Measurements from ENCODE around the gene PPP3CB. TPM values are rescaled to one million over a fixed set of nuclear protein-coding genes. Genes with fewer than 3 reads are reported as not detected.

The PPP3CB gene
- total RNA-seq: 64.1 TPM
- long read RNA-seq, transcript PPP3CB-204 (14 exons, 3,149 nt): minor isoform, 14 of 61 reads
- long read RNA-seq, transcript PPP3CB-202 (14 exons, 3,501 nt): major isoform, 18 of 61 reads
- long read RNA-seq, partial matches to known transcripts: 16 of 61 reads
- long read RNA-seq, other reads (novel, unspliced or antisense): 13 of 61 reads

- intact Hi-C loops (cut with DNase I): no loop called here
- peak; percentile 93 for DNase-seq
- peak; percentile 88 for ATAC-seq (ENCODE audit: poor library complexity)
Measured at GRCh38 chr10:73495884-73496674, at the start of gene PPP3CB. PPP3CB (minus strand) TSS chr10:73496024; CDS start chr10:73495889, 135 bp downstream.

- DNase-seq: no peak
- ATAC-seq (ENCODE audit: poor library complexity): no peak
- intact Hi-C loops (cut with DNase I): no loop called here
Measured at GRCh38 chr10:73545357-73545756, 49.5 kb upstream of the PPP3CB start.

DNA sequence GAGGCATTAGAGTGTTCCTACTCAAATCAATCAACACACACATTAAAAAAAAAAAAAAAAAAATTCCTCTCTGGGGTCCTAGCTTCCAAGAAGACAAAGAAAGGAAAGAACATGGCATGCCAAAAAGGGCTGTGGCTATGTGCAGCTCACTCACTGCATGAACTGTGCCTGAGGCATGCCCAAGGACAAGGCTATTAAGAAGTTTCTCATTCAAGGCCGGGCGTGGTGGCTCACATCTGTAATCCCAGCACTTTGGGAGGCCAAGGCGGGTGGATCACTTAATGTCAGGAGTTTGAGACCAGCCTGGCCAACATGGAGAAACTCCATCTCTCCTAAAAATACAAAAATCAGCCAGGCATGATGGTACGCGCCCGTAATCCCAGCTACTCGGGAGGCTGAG lies 41.9 kb upstream of the PPP3CB start:
- ATAC-seq (ENCODE audit: poor library complexity): no peak

DNA sequence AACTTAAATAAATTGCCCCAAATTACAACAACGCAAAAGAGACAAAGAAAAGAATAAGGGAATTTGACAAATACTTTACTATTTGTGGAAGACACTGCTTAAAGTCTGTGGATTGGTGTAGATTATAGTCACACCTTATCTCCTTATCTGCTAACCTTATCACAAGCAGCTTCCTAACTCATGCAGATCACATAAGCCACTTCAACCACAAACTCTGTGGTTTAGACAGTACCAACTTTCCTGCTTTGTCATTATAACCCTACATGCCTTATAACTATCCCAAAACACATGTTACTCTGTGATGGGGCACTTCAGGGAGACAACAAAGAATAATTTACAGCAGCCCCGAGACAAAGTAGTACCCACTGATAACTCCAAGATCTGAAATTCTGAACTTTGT lies 41.5 kb upstream of the PPP3CB start:
- DNase-seq: no peak
- intact Hi-C loops (cut with DNase I): no loop called here
- ATAC-seq (ENCODE audit: poor library complexity): no peak

More for the DNA sequence above, 41.9 kb upstream of the PPP3CB start:
- intact Hi-C loops (cut with DNase I): no loop called here
- no peak for DNase-seq

GRCh38 chr10:73534857-73535256 lies 39.0 kb upstream of the PPP3CB start:
- intact Hi-C loops (cut with DNase I): no loop called here
- DNase-seq (no peak), ATAC-seq (ENCODE audit: poor library complexity) (no peak)

DNA sequence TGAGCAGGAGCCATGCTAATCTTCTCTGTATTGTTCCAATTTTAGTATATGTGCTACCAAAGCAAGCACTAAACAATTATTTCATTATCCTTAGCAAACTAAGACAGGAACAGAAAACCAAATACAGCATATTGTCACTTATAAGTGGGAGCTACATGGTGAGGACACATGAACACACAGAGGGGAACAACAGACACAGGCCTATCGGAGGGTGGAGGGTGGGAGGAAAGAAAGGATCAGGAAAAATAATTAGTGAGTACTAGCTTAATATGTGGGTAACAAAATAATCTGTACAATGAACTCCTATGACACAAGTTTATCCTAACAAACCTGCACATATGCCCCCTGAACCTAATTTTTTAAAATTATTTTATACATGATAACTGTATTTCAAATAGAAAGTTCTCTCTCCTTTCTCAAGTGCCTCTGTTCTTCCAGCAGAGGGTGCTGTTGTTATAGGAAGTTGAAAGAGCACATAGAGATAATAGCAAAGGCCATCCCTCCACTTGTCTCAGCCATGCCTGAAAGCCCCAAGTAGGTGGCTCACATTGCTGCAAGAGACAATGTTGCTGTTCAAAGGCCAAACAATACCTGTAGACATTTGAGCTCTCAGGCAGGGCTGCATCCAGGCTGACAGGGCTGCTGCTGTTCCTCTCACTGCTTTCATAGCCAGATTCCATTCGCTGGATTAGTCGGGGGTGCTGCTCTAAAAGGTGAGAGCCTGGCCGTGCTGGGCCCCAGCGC lies 33.4 kb upstream of the PPP3CB start:
- intact Hi-C loops (cut with DNase I): loop anchor here (2.0 kb wide), 1 partner anchor 114 kb away; no protein-coding TSS in a partner anchor
- DNase-seq (no peak), ATAC-seq (ENCODE audit: poor library complexity) (peak; percentile 93)

- ATAC-seq (ENCODE audit: poor library complexity): no peak
- no peak for DNase-seq
- intact Hi-C loops (cut with DNase I): no loop called here
Measured at GRCh38 chr10:73522263-73522662, 26.4 kb upstream of the PPP3CB start.

DNA sequence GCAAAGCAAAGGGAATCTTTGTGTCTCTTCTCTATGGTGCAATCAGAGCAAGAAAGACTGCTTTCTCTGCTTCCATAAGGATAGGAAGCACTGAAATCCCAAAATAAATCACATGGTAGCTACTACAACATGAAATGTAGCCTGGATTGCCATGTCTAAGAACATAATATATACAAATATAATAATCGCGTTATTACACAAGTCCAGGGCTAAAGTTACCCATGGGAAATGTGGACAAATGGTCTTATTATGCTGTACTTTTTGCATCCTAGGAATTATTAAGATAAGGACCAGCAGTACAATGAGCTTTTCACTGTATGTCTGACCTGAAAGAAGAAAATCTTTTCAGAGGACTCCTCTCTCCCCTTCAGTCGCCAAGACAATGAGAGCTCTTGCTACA lies 23.5 kb upstream of the PPP3CB start:
- no peak for DNase-seq
- ATAC-seq (ENCODE audit: poor library complexity): no peak
- intact Hi-C loops (cut with DNase I): no loop called here

GRCh38 chr10:73517166-73517888 lies 21.5 kb upstream of the PPP3CB start:
- intact Hi-C loops (cut with DNase I): no loop called here
- DNase-seq (no peak), ATAC-seq (ENCODE audit: poor library complexity) (no peak)

GRCh38 chr10:73512207-73512743 lies 16.5 kb upstream of the PPP3CB start:
- DNase-seq (no peak), ATAC-seq (ENCODE audit: poor library complexity) (no peak)
- intact Hi-C loops (cut with DNase I): no loop called here

DNA sequence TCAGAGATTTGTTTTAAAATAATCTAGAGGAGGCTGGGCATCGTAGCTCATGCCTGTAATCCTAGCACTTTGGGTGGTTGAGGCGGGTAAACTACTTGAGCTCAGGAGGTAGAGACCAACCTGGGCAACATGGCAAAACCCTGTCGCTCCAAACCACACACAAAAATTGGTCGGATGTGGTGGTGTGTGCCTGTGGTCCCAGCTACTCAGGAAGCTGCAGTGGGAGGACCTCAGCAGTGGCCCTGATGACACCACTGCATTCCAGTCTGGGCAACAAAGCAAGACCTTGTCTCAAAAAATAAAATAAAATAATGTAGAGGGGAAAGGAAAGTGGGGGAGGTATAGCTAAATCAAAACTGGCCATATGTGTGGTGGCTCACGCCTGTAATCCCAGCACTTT lies 13.9 kb upstream of the PPP3CB start:
- DNase-seq (no peak), ATAC-seq (ENCODE audit: poor library complexity) (no peak)
- intact Hi-C loops (cut with DNase I): no loop called here

GRCh38 chr10:73506491-73506890 lies 10.7 kb upstream of the PPP3CB start:
- no peak for DNase-seq
- intact Hi-C loops (cut with DNase I): no loop called here
- ATAC-seq (ENCODE audit: poor library complexity): no peak

DNA sequence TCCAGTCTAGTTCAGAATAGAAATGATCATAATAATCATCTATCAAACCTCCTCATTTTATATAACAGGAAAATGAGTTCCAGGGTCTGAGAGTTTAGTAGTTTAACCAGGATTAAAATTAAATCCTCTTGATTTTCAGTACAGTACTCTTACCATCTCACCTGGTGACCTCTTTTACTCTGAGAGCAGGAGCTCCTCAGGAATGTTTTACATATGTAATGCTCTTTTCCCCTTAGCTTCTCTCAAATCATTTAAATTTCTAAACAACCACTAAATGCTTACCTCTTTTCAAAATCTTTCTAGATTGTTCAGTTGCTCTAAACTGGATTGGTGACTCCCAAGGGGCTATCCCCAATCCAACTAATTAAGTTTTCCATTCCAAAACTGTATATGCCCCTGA lies 10.2 kb upstream of the PPP3CB start:
- intact Hi-C loops (cut with DNase I): no loop called here
- DNase-seq (no peak), ATAC-seq (ENCODE audit: poor library complexity) (no peak)

- intact Hi-C loops (cut with DNase I): no loop called here
- no peak for DNase-seq
- no peak for ATAC-seq (ENCODE audit: poor library complexity)
Measured at GRCh38 chr10:73503037-73503436, 7.2 kb upstream of the PPP3CB start.

DNA sequence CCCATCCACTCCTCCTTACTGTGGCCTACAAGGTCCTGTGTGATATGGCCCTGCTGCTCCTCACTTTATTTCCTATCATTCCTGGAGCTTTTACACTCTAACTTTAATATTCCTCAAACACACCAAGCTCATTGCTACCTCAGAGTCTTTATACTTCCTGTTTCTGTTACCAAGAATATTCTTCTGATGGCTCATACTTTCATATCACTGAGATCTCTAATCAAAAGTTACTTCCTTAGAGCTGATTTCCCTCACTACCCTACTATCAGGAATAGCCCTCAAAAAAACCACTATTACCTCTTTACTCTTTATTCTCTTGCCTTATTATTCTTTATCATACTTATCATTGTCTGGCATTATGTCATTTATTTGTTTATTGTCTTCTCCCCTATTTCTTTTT lies 5.8 kb upstream of the PPP3CB start:
- no peak for DNase-seq
- intact Hi-C loops (cut with DNase I): no loop called here
- ATAC-seq (ENCODE audit: poor library complexity): no peak

- intact Hi-C loops (cut with DNase I): no loop called here
- ATAC-seq (ENCODE audit: poor library complexity): no peak
- no peak for DNase-seq
Measured at GRCh38 chr10:73497623-73498022, 1.8 kb upstream of the PPP3CB start.

DNA sequence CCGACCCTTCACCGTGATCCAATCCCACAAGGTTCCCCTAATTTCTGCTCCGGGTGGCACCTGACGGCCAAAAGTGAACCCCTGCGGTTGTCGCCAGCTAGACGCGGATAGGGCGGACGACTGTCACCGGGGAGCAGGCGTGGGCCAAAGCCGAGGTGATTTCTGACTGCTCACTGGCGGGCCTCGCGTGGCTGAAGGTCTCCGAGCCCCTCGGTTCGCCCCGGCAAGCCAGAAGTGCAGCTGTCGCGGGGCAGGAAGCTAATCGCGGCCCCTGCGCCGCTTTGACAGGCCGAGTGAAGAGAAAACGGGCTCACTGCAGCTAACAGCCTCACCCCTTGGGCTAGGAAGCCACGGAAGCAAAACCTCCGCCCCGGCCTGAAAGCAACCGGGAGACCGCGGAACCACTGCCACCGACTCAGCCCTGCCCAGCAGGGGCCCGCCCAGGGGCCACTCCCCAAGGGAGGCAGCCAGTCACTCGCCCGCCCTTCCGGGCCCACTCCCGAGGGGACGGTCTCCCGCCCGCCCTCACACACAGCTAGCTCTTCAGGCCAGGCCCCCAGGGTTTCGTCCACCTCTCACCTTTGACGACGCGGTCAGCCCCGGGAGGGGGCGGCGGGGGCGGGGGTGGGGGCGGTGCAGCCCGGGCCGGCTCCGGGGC lies 469 bp downstream of the PPP3CB start:
- intact Hi-C loops (cut with DNase I): no loop called here
- peak; percentile 93 for ATAC-seq (ENCODE audit: poor library complexity)

GRCh38 chr10:73494877-73495225 lies 973 bp downstream of the PPP3CB start:
- intact Hi-C loops (cut with DNase I): no loop called here
- DNase-seq (no peak), ATAC-seq (ENCODE audit: poor library complexity) (no peak)

More for the DNA sequence above, 469 bp downstream of the PPP3CB start:
- DNase-seq: peak; percentile 94
